Transverse colon (tissue), 4 donors: ENCODE data around the gene USP8. TPM values are rescaled to one million over a fixed set of nuclear protein-coding genes. Genes with fewer than 3 reads are reported as not detected.

Experiments used
- DNase-seq: peaks from one replicate; pipeline ENCODE4 v3.0.0-alpha.2; 2019
- H3K27ac ChIP-seq, 4 donors: fragments of 200-600 bp; sonication (generic); 2 replicates each; pipeline ENCODE4 v1.5.1; 2016 to 2018; ENCODE audit warnings: inconsistent platforms in 4 of 4
- H3K27me3 ChIP-seq: fragments of 200-600 bp; sonication (generic); 2 replicates; pipeline ENCODE4 v1.5.1; 2017; ENCODE audit warnings: inconsistent platforms
- H3K36me3 ChIP-seq, 4 donors: fragments of 200-600 bp; sonication (generic); 2 replicates each; pipeline ENCODE4 v1.5.1; 2017 to 2019; ENCODE audit warnings: inconsistent platforms in 4 of 4
- H3K4me1 ChIP-seq, 4 donors: fragments of 200-600 bp; sonication (generic); 2 replicates each; pipeline ENCODE4 v1.5.1; 2017 to 2020; ENCODE audit warnings: inconsistent platforms in 4 of 4
- H3K4me3 ChIP-seq, 4 donors: fragments of 200-600 bp; sonication (generic); 1 replicate in 1 of 4; 2 replicates in 3 of 4; pipeline versions ENCODE4 v1.5.1 to v1.6.1; 2017 to 2019; ENCODE audit warnings: inconsistent platforms in 4 of 4
- H3K9me3 ChIP-seq, 2 donors: fragments of 200-600 bp; sonication (generic); 2 replicates each; pipeline ENCODE4 v1.5.1; 2017 to 2019; ENCODE audit warnings: inconsistent platforms in 2 of 2
- CTCF ChIP-seq, 5 experiments: fragments of 200-600 bp in 3 of 5; fragments of 450-650 bp in 2 of 5; sonication (generic) in 3 of 5; IDR thresholded peaks; 1 replicate in 2 of 5; 2 replicates in 3 of 5; pipeline ENCODE4 v1.5.1; 2016 to 2017; ENCODE audit warnings: antibody characterized with exemption in 5 of 5, inconsistent platforms in 3 of 5, mild to moderate bottlenecking in 2 of 5, moderate library complexity in 1 of 5
- EP300 ChIP-seq: sonication (generic); formaldehyde crosslinking; IDR thresholded peaks from one replicate; pipeline ENCODE4 v1.6.1; 2017; ENCODE audit warnings: antibody characterized with exemption, low read depth
- POLR2A ChIP-seq: fragments of 450-650 bp; IDR thresholded peaks from one replicate; pipeline ENCODE4 v1.6.1; 2016; ENCODE audit warnings: antibody characterized with exemption, mild to moderate bottlenecking, moderate library complexity
- POLR2AphosphoS5 ChIP-seq, 3 donors: sonication (generic); formaldehyde crosslinking; IDR thresholded peaks; one replicate each; pipeline ENCODE4 v1.6.1; 2016; ENCODE audit warnings: antibody characterized with exemption in 3 of 3
- WGBS, 2 donors: methylation state at CpG; one replicate each; pipeline ENCODE4 v1.1.5; 2018; ENCODE audit warnings: low coverage in 1 of 2; 5-methylcytosine and 5-hydroxymethylcytosine counted together
- in situ Hi-C, 4 donors: fragments of 200-750 bp; cut with MboI; loops; one replicate each; pipeline versions ENCODE4 v1.15.0 to v1.15.1; 2017; ENCODE audit warnings: low sequenced_read_pairs in 3 of 4, low pct_ligation_motif_present in 1 of 4, low pct_unique_long_range_greater_than_20kb in 1 of 4
- intact Hi-C: fragments of 100-400 bp; cut with DNase I; formaldehyde crosslinking; loops from one replicate; pipeline ENCODE4 v1.15.1; 2023; ENCODE audit warnings: low total_unique reads
- total RNA-seq, 4 donors: library from RNA; depleted of rRNA; stranded (reverse); fragments of >200 nt; gene quantifications; one replicate each; pipeline ENCODE4 v1.1.0, GENCODE V29; 2016

USP8 gene
- total RNA-seq, 4 donors from 2014 or later = 17.9 to 102 (median 68.9) TPM

DNA sequence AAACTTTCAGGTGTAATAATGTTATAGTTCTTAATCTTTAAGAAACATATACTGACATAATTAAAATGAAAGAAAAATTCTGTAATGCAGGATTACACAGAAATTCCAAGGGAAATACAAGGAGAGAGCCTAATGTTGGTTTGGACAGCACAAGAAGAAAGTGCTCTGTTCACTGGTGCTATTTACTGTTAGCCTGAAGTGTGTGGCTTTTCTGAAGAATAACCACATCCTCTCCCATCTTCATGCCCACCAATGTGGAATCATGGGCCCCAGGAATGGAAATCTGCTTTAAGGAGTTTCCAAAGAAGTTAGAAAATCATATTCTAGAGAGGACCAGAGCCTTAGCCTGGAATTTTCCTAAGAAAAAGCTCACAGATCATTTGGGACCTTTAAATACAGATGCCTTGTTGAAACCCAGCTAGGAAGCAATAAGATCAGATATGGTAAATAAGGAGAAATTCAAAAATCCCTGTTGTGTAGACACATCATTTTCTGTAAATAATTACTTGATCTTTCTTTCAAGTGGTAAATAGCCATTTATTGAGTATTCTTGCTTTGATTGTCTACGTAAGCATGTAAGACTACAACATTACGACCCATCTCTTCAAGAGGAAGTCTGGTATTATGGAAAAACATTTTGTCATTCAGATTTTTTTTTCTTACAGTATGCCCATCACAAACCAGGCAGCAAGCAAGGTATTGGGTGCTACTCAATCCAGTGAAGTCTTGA is 132.6 kb downstream of the USP8 start:
- intact Hi-C loops = no loop called here
- 93% methylated on average over 2 of the region's 2 CpGs for WGBS, 2 donors
- Histone ChIP-seq H3K4me1 (no peaks in the 10 kb centered on the region), H3K36me3 (peaks cover 0 to 21% (median 4%) of the 10 kb centered on the region in 4 donors), H3K27me3 (no peaks in the 10 kb centered on the region), H3K27ac (no peak overlapping the region), H3K4me3 (no peak overlapping the region), H3K9me3 (no peaks in the 10 kb centered on the region)
- DNase-seq = no peak
- in situ Hi-C loops = no loop called here
- TF ChIP-seq POLR2AphosphoS5 (IDR thresholded peaks at IDR 0.05) = no peak
- no peak for TF ChIP-seq EP300
- no peak for TF ChIP-seq POLR2A
- TF ChIP-seq CTCF (IDR thresholded peaks at IDR 0.05) = no peak

GRCh38 chr15:50558012-50558411 is 133.8 kb downstream of the USP8 start:
- no peak for DNase-seq
- H3K4me1 ChIP-seq = no peaks in the 10 kb centered on the region
- TF ChIP-seq CTCF (IDR thresholded peaks at IDR 0.05) (no peak), EP300 (no peak), POLR2AphosphoS5 (IDR thresholded peaks at IDR 0.05) (no peak), POLR2A (no peak)
- intact Hi-C loops (no loop called here), in situ Hi-C loops (no loop called here)
- H3K36me3 ChIP-seq = peaks cover 0 to 26% (median 4%) of the 10 kb centered on the region in 4 donors
- 90 to 96% methylated on average over 2 of the region's 2 CpGs for WGBS, 2 donors
- no peak overlapping the region for H3K4me3 ChIP-seq
- H3K27me3 ChIP-seq = no peaks in the 10 kb centered on the region
- H3K27ac ChIP-seq = no peak overlapping the region
- no peaks in the 10 kb centered on the region for H3K9me3 ChIP-seq

DNA sequence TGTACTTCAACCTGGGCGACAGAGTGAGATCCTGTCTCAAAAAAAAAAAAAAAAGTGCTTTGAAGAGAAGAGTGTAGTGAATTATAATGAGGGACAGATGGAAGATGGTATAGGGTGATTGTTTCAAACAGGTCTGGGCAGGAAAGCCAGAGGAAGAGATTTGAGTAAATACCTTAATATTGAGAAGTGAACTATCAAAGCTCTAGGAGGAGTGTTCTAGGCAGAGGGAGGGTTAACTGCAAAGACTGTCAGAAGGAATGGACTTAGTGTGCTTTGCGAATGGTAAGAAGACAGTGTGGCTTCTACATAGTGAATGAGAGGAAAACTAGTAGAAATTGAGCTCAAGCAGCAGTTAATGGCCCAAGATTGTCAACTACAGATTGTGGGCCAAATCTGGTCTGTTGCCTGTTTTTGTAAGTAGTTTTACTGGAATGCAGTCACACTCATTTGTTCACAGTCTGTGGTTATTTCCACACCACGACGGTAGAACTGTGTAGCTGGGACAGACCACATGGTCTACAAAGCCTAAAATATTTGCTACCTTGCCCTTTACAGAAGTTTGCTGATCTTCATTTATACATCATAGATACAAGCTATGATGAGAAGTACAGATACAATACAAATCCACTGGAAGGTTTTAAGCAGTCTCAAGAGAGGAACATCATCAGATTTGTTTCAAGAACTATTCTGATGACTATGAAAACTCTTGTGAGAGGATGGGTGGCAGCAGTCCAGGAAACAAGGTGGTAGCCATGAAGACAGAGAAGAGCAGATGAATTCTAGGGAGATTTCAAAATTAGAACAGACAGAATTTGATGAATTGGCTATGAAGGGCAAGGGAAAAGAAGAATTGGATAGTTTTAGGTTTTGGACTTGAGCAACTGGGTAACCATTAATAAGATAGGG is 138.8 kb downstream of the USP8 start:
- H3K36me3 ChIP-seq = peaks cover 0 to 43% (median 13%) of the 10 kb centered on the region in 4 donors
- intact Hi-C loops = no loop called here

More for the DNA sequence above, 138.8 kb downstream of the USP8 start:
- Histone ChIP-seq H3K4me1 (no peaks in the 10 kb centered on the region), H3K4me3 (no peak overlapping the region), H3K27me3 (no peaks in the 10 kb centered on the region), H3K27ac (no peak overlapping the region), H3K9me3 (no peaks in the 10 kb centered on the region)
- no peak for DNase-seq
- WGBS, 2 donors = 67 to 75% methylated on average over 3 to 4 of the region's 4 CpGs
- in situ Hi-C loops = no loop called here
- no peak for TF ChIP-seq EP300
- no peak for TF ChIP-seq CTCF (IDR thresholded peaks at IDR 0.05)
- TF ChIP-seq POLR2AphosphoS5 (IDR thresholded peaks at IDR 0.05) = no peak
- no peak for TF ChIP-seq POLR2A
